ENCODE results near the gene PRLR. TPM values are rescaled to one million over a fixed set of nuclear protein-coding genes. Genes with fewer than 3 reads are reported as not detected.

The PRLR gene
- total and polyA plus RNA-seq, 10 of the 15 experiments (the other 5 are each of a cell fraction or from before 2014, with no cell fraction given) = 0.03 to 8.1 (median 0.20) TPM

DNA sequence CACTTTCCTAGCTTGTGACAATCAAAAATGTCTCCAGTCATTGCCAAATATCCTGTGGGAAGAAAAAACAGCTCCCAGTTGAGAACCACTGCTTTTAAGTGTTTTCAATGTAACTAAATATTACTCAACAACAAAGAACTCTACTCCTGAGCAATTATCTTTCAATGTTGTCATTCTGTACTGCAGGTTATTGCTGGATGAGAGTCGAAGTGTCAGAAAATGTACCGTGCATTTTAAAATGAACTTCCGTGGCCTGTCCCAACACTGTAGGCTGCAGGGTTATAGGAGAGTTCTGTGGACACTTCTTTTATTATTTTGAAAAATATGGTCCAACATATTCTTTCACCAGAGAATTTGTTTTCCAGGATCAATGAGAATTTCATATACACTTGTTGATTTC lies 147.8 kb downstream of the PRLR start:
- WGBS (ENCODE audit: insufficient coverage, insufficient replicate concordance, low lambda C conversion rate, missing lambda C conversion rate) = 68% methylated on average over 3 of the region's 3 CpGs
- no peak for TF ChIP-seq MTA3 (IDR thresholded peaks at IDR 0.05; ENCODE audit: borderline replicate concordance, low read length)
- TF ChIP-seq RCOR1 (conservative IDR thresholded peaks at IDR 0.05; ENCODE audit: low read depth, low read length) = no peak
- no peak for TF ChIP-seq SP1 (IDR thresholded peaks at IDR 0.05; ENCODE audit: low read depth, low read length)
- no peak for TF ChIP-seq RFX5 (IDR thresholded peaks at IDR 0.05; ENCODE audit: low read depth, low read length)
- TF ChIP-seq TCF12 (IDR thresholded peaks at IDR 0.05; ENCODE audit: low read depth, low read length) = no peak
- no peak for TF ChIP-seq MYB (IDR thresholded peaks at IDR 0.05; ENCODE audit: borderline replicate concordance, low read depth, low read length)
- no peak for TF ChIP-seq EED (IDR thresholded peaks at IDR 0.05; ENCODE audit: low read depth)
- Histone ChIP-seq H3K27me3 (replicated peaks in 1 of 2; ENCODE audit: control insufficient read depth in 2 of 2, insufficient read depth in 2 of 2, low read length in 1 of 2) (no peaks in the 10 kb centered on the region), H3K9ac (ENCODE audit: control insufficient read depth, insufficient read depth, low read length) (no peak overlapping the region), H3K4me2 (ENCODE audit: control insufficient read depth, insufficient read depth) (no peak overlapping the region), H3K4me3 (no peak overlapping the region), H3K36me3 (ENCODE audit: control insufficient read depth in 2 of 2, insufficient read depth in 2 of 2, low read length in 1 of 2) (no peaks in the 10 kb centered on the region), H3K27ac (ENCODE audit: control insufficient read depth, insufficient read depth) (no peak overlapping the region), H4K20me1 (ENCODE audit: control insufficient read depth, insufficient read depth) (no peaks in the 10 kb centered on the region), H2AFZ (ENCODE audit: control insufficient read depth, low read depth, low read length) (no peak overlapping the region), H3K9me3 (replicated peaks; ENCODE audit: control insufficient read depth, insufficient read depth, low read length) (no peaks in the 10 kb centered on the region), H3K4me1 (ENCODE audit: control insufficient read depth, insufficient read depth, low read length) (no peaks in the 10 kb centered on the region), H3K79me2 (ENCODE audit: control insufficient read depth, insufficient read depth, low read length) (no peaks in the 10 kb centered on the region)
- no peak for FAIRE-seq
- ChIA-PET POLR2A (no interaction called here), CTCF (interaction anchor here (0.5 kb wide), 1 partner anchor 747 kb away, joined by 3 read pairs; no protein-coding TSS in a partner anchor), SMC1A (ENCODE audit: uncharacterized antibody, unreplicated experiment) (interaction anchor here (0.8 kb wide), 1 partner anchor 16 kb away, joined by 3 read pairs; no protein-coding TSS in a partner anchor), RAD21 (ENCODE audit: unreplicated experiment) (no interaction called here)
- BruUV-seq (replicated peaks) = no TSS peak
- no peak for ATAC-seq
- DNase-seq (ENCODE audit: low read depth, low spot score) = no peak
- intact Hi-C loops (cut with micrococcal nuclease; ENCODE audit: unreplicated experiment) (no loop called here), in situ Hi-C loops (cut with MboI) (no loop called here)

DNA sequence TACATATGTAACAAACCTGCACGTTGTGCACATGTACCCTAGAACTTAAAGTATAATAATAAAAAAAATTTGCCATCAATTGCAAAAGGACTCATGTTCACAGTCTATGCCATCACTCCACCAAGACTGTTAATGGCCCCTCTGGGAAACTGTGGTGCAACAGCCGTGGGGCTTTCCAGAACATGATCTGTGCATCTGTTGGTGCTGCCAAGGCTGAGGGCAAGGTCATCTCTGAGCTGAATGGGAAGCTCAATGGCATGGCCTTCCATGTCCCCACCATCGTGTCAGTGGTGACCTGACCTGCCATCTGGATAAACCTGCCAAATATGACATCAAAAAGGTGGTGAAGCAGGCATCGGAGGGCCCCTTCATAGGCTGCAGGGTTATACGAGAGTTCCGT lies 149.2 kb downstream of the PRLR start:
- H4K20me1 ChIP-seq (ENCODE audit: control insufficient read depth, insufficient read depth) = no peaks in the 10 kb centered on the region
- ChIA-PET RAD21 (ENCODE audit: unreplicated experiment) (no interaction called here), CTCF (no interaction called here), POLR2A (no interaction called here), SMC1A (ENCODE audit: uncharacterized antibody, unreplicated experiment) (no interaction called here)
- H3K27ac ChIP-seq (ENCODE audit: control insufficient read depth, insufficient read depth) = no peak overlapping the region
- intact Hi-C loops (cut with micrococcal nuclease; ENCODE audit: unreplicated experiment) = no loop called here
- FAIRE-seq (no peak), DNase-seq (ENCODE audit: low read depth, low spot score) (no peak), ATAC-seq (no peak)
- H3K9ac ChIP-seq (ENCODE audit: control insufficient read depth, insufficient read depth, low read length) = no peak overlapping the region
- no peak overlapping the region for H3K4me2 ChIP-seq (ENCODE audit: control insufficient read depth, insufficient read depth)
- TF ChIP-seq, protein P1, sequence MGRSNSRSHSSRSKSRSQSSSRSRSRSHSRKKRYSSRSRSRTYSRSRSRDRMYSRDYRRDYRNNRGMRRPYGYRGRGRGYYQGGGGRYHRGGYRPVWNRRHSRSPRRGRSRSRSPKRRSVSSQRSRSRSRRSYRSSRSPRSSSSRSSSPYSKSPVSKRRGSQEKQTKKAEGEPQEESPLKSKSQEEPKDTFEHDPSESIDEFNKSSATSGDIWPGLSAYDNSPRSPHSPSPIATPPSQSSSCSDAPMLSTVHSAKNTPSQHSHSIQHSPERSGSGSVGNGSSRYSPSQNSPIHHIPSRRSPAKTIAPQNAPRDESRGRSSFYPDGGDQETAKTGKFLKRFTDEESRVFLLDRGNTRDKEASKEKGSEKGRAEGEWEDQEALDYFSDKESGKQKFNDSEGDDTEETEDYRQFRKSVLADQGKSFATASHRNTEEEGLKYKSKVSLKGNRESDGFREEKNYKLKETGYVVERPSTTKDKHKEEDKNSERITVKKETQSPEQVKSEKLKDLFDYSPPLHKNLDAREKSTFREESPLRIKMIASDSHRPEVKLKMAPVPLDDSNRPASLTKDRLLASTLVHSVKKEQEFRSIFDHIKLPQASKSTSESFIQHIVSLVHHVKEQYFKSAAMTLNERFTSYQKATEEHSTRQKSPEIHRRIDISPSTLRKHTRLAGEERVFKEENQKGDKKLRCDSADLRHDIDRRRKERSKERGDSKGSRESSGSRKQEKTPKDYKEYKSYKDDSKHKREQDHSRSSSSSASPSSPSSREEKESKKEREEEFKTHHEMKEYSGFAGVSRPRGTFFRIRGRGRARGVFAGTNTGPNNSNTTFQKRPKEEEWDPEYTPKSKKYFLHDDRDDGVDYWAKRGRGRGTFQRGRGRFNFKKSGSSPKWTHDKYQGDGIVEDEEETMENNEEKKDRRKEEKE (IDR thresholded peaks at IDR 0.05) = no peak
- 59% methylated on average over 6 of the region's 6 CpGs for WGBS (ENCODE audit: insufficient coverage, insufficient replicate concordance, low lambda C conversion rate, missing lambda C conversion rate)
- H3K4me1 ChIP-seq (ENCODE audit: control insufficient read depth, insufficient read depth, low read length) = no peaks in the 10 kb centered on the region
- in situ Hi-C loops (cut with MboI) = no loop called here
- no TSS peak for BruUV-seq (replicated peaks)
- no peaks in the 10 kb centered on the region for H3K9me3 ChIP-seq (replicated peaks; ENCODE audit: control insufficient read depth, insufficient read depth, low read length)
- no peaks in the 10 kb centered on the region for H3K36me3 ChIP-seq (ENCODE audit: control insufficient read depth in 2 of 2, insufficient read depth in 2 of 2, low read length in 1 of 2)
- H3K4me3 ChIP-seq = no peak overlapping the region
- no peak overlapping the region for H2AFZ ChIP-seq (ENCODE audit: control insufficient read depth, low read depth, low read length)
- H3K27me3 ChIP-seq (replicated peaks in 1 of 2; ENCODE audit: control insufficient read depth in 2 of 2, insufficient read depth in 2 of 2, low read length in 1 of 2) = no peaks in the 10 kb centered on the region
- H3K79me2 ChIP-seq (ENCODE audit: control insufficient read depth, insufficient read depth, low read length) = no peaks in the 10 kb centered on the region
